GM18508 (cell line): Measurements from ENCODE around the gene PUDP.

ENCODE experiments used
- ATAC-seq: cut with Tn5 transposase; IDR thresholded peaks from one replicate; pipeline ENCODE4 v1.9.1; 2021; ENCODE audit warnings: moderate number of reproducible peaks; ENCODE audit not compliant: insufficient read depth, unreplicated experiment

The PUDP gene

DNA sequence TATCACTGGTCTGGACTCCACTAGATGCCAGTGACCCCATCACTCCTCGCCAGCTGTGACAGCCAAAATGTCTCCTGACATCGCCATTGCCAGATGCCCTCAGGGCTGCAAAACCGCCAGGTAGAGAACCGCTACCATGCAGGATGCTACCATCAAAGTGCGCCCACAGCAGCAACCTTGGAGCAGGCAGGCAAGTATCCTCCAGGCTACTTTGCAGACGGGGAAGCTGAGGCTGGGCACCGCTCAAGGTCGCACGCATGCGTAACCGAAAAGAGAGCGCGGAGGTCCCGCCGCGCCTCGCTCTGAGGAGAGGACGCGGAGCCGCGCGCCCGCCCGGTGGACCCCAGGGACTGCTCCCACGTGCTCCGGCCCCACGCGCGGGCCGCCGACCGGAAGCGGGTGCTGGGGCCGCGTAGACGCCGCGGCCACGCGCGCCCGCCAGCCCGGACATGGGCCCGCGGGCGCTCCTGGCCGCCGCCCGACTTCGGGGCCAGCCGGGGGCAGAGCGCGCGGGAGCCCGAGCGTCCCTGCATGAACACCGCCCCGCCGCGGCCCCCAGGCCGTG, 458 bp downstream of the PUDP start, which contains the start of gene STS:
Gene STS (plus strand): TSS at position 300 of the 565 bp plus-strand sequence. CDS start 105,488 bp downstream, outside the sequence.
- ATAC-seq = peak; percentile 20

DNA sequence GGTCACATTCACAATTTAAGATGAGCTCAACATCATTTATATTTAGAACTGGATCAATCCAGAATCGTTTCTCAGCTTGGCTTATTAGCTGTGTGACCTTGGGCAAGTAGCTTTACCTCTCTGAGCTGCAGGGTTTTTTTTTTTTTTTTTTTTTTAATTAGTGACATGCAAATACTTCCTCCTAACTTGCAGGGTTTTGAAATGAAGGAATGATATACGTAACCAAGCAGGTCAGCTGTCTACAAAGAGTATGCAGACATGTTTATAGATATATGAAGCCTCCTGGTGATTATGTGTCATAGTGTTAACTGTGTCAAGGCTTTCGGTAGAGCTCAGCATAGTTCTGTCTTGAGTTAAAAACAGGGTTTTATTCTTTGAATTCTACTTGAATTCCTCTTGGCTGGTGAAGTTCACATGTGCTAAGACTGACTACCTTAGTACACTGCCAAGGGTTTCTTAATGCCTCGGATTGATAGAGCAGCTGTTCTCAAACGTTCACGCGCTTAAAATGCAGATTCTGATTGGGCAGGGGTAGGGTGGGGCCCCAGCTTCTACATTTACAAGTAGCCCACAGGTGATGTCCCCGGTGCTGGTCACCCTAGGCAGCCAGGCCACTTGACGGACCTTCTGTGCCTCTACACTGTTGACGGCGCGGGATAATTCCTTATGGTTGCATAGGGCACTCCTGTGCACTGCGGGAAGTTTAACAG, 1.1 kb downstream of the PUDP start:
- peak; percentile 13 for ATAC-seq

DNA sequence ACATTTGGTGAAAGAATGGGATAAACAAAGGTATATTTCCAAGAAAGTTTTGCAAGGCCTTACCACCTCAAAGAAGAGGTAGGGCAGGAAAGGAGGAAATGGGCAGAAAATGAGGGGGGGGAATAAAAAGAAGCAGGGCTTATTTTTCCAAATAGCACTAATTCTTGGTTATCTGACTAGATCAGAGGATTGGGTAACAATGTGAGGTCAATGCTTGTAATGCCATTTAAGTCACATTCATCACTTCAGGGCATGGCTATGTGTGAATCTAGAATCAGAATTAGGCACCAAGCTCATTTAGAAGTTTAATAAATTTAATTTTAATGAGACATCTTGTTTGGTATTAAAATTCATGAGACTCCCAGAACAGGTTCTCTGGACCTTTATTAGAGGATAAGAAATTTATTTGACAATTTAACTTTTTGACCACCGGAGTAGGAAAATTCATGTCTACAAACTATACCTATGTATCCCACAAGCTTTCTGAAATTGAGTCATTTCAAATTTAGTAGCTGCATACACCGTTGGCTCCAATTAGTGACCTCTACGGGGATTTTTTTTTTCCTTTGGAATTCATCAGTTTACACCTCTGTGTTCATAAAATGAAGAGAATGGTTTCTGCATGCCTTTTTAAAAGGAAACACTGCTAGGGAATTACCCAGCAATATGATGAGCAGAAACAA, 1.8 kb downstream of the PUDP start:
- no peak for ATAC-seq

DNA sequence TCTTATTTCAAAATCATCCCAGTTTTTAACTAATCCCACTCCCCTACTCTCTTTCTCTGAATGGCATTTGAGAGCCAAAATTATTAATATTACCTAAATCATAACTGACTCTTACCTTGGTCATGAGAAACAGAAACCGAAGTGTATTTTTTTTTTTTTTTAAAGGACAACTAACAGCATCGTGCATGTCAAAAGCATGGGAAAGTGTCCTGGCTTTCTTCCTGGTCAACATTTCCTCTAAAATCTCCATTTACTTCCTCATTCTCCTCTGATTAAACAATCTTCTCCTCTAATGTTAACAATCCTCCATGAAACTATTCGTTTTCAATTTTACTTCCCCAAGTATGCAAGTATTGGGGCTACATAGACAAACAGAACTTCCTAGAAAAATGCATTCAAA, 2.5 kb downstream of the PUDP start:
- no peak for ATAC-seq

DNA sequence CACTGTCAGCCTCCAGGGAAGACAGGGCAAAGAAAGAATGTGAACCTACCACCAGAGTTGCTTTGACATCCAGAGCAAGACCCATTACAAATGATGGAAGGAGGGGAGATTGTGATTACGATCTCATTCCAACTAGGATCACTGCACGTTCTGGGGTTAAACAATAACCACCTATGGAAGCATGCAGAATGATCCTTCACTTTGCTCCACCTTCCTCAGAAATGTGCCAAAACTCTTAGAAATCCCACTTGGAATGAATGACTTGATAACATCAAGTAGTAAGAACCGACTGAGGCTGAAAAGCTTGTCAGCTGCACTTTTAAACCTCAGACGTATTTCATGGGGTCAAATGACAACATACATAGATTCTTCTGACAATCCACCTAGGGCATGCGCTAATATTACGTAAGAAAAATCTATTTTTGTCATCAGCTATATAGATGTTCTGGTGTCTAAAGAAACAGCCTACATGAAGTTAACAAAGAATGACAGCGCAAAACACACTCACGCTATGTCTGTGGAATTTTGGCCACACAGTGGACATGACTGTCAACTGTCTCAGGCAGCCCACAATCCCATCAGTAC, 3.9 kb downstream of the PUDP start:
- ATAC-seq = no peak

DNA sequence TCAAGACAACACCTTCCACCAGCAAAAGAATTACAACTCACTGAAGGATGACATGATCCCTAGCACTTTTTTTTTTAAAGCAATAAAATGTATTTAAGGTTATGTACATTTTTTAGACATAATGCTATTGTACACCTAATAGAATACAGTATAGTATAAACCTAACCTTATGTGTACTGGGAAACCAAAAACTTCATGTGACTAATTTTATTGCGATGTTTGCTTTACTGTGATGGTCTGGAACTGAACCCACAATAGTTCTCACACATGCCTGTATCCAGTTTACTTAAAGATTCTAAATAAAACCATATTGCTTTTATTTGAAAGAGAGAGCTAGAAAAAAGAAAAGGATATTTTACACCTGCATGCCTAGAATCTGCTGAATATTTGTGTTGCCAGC, 4.9 kb downstream of the PUDP start:
- no peak for ATAC-seq

DNA sequence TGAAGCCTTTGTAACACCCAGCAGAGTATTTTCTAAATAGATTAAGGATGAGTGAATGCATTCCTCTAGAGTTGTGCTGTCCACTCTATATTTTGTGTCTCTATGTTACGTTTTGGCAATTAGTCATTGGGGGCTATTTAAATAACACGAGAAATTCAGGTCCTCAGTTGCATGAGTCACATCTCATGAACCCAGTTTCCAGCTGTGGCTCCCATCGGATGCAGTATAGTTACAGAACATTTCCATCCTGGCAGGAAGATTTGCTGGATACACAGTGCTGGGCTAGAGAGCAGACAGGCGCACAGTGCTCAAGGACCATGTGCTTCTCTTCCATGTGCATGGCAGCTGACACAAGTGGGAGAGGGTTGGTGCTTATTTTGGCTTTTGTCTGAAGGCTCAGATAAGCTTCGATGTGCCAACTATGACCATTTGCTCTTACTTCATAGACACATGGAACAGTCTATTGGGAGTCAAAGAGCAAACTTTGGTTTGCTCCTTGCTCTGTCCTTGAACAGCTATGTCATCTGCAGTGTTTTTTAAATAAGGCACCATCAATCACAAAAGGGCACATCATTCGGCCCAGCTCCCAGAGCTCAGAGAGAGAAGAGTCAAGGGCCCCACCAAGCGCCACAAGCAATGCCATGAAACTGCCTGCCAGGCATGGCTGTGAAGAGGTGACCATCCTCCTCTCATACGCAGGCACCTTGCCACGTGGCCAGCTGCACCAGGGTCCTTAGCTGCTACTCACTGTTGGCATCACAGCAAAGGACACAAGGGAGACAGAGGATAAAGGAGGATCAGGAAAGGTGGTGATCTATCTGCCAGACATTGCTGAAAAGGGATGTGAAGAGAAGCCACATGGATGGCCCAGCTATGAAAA, 8.5 kb downstream of the PUDP start:
- no peak for ATAC-seq

DNA sequence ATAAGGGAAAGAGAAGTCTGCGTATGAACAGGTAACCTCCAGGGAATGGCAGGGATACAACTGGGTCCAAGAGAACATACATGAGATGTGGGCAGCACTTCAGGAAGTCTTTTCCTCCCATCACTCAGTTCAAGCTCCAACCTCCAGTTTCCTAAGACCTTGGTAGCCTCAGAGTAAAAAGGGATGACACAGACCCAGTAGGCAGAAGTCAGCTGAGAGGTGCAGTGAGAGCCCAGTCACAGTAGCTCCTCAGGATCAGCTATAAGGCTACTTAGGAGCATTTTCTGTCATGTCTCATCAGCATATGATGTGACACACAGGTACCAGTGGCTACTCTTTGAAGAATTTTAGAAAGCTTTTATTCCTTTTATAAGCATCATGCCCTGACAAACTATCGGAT, 13.0 kb downstream of the PUDP start:
- no peak for ATAC-seq

DNA sequence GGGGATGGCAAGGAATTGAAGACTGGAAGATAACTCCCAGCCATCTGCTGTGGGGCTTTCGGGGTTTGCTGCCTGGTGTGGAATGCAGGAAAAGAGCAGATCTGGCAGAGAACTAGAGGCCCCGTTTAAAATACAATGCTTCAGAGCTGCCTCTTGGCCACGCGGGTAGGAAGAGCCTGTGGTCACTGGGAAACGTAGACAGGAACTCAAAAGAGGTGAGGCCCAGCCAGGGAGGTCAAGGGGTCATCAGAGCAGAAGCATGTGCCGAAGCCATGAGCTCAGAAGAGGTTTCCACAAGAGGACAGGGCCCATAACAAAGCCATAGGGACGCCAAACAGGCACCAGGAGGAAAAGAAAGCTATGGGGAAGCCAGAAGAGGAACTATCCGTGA, 14.9 kb downstream of the PUDP start:
- no peak for ATAC-seq

DNA sequence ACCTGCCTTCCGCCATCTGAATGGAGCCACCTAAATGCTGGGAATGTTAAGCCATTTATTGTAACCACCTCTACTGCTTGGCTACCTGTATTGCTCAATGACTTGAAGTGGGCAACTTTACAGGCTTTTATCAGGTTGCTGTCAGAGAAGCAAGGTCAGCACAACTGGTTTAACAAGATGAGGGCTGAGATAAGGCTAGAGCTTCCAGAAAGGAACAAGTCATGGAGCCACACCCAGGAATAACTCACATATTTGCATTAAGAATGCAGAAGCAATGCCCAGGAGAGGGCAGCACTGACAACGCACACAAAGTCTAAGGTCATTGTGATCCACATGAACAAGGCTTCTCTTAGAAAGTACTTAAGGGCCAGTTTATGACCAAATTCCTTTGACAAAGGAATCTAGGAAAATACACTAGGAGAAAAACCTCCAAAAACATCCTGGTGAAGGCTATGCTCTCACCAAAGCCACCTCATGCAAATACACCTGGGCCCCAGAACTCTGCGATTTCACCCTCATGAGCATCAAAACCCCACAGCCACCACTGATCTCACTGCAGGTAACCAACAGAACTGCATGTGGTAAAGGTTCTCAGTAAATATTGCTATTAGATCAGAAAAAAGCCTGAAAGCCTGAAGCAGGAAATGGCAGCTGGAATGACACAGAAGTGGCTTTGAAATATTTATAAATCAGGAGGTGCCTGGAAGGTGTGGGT, 15.5 kb downstream of the PUDP start:
- ATAC-seq = peak; percentile 73

DNA sequence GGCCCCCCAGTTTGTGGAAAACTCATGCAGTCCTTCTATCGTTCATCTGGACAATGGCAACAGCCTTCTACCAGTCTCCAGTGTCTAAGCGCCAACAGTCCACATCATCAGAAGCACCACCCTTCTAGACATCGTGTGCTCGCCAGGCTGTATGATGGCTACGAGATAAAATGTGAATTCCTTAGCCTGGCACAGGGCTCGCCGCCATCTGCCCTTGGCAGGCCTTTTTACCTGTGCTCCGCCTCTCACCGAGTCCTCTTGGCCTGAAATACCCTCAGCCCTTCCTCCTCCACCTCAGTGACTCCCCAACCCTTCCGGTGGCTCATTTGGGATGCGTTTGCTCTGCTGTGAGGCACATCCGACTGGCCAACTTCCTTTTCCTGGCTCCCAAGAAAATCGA, 16.3 kb downstream of the PUDP start:
- ATAC-seq = no peak

DNA sequence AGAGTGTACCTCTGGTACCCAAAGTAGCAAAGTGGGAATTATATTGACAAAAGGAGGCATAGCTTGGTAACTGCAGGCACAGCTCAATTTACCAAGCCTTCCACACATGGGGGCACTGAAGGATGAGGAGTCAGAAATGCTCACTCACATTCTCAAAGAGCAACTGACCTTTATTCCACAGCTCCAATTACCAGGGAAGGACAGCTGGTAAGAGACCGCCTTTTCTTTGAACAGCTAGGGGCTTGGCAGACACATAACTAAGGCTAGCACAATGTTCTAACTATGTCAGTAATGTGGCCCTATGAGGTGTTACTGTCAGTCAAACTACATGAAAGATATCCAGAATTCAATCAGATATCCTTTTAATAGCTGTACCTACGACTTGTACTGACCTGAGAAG, 20.9 kb downstream of the PUDP start:
- ATAC-seq = no peak

DNA sequence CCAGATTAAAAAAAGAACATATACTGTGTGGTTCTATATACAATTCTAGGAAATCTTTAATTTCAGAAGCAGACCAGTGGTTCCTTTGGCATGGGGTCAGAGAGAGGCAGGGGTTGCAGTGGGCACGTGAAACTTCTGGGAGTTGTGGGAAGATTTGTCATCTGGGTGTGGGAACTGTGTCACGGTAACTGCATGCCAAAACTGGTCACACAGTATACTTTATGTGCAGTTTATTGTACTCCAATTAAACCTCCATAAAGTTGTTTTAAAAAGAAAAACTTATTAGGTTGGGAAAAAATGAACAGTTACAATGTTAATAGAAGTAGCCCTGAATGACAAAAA, 27.1 kb downstream of the PUDP start:
- ATAC-seq = no peak

DNA sequence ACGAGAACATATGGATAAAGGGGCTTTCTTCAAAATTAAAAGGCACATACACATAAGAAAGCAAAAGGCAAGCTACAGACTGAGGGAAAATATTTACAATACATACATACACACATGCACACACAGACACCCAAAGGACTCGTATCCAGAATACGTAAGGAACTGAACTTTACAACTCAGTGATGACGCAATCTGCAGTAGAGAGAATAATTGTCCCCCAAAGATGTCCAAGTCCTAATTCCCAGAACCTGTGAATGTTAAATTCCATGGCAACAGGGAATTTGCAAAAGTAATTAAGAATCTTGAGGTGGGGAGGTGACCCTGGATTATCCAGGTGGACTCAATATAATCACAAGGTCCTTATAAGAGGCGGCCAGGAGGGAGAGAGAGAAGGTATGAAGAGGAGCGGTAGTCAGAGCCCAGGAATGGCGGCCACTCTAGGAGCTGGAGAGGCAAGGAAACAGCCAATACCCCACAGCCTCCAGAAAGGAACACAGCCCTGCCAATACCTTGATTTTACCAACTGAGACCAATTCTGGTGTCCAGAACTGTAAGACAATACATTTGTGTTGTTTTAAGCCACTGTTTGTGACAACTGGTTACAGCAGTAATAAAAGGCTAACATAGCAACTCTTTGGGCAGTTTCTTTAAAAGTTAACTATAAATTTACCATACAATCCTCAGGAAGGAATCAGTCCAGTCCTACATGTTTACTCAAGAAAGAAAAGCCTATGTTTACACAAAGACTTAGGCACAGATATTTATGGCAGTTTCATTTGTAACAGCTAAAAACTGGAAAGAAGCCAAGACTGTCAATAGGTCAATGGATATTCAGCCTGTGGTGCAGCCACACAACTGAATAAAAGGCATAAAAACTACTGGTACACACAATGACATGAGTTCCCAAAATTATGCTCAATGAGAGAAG, 27.7 kb downstream of the PUDP start:
- ATAC-seq = no peak

DNA sequence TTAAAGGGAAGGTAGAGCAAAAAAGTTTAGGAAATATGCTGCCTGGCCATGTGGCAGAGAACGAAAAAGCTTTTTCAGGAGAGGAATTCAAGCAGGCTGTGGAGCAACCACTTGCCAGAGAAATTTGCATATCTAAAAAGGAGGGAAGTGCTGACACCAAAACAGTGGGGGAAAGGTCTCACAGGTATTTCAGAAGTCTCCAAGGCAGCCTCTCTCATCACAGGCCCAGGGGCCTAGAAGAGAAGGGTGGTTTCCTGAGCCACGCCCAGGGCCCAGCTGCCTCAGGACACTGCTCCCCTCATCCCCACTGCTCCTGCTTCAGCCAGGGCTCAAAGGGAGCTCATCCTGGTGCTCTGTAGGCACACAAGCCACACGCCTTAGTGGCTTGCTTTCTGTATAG, 30.4 kb downstream of the PUDP start:
- no peak for ATAC-seq

DNA sequence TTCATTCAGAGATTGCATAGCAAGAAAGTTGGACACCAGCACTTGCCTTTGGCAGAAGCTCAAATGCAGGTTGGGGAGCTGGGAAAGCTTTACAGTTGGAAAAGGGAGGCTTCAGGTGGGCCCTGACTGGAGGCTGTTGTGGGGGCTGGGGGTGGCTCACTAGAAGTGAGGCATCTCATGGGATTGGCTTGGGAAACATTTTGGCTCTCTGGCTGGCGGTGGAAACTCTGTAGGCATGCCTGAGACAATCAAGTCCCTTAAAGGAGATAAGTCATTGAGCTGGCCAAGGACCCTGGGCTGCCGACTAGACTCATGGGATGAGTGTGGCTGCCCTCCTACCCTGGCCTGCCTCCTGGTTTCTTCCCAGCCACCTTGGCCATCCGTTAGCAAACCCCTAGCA, 31.9 kb downstream of the PUDP start:
- ATAC-seq = no peak

DNA sequence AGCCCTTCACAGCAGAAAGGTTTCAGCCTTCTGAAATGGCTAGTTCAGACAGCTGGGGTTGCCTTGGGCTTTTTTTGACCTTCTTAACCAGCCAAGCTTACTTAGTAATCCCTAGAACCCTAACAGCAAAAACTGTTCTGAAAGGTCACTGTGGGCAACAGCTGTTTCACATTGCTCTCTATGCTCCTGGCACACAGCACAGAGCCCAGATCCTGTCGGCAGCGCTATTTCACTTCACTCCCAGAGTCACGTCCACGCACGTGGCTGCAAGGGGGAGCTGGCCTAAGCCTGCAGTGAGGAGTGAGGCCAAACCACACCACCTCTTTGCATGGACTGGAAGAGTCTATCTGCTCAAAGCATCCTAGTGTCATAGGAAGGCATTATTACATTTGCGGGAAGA, 32.4 kb downstream of the PUDP start:
- peak; percentile 76 for ATAC-seq

DNA sequence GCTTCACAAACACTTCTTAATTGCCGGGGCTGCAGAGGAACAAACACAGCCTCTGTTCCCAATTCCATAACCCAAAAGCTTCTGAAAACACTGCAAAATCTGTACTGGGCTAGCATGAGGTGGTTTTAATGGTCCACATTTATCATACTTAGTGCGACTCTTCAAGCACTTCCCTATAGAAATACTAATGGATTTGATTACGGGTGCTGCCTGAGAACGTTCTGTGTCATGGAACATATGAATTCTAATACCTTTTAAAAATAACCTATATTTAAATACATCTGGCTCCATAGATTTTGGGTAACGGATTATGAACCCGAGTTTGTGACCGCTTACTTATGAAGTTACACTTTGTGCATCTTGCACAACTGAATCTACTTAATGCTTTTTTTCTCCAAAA, 35.9 kb downstream of the PUDP start:
- no peak for ATAC-seq

DNA sequence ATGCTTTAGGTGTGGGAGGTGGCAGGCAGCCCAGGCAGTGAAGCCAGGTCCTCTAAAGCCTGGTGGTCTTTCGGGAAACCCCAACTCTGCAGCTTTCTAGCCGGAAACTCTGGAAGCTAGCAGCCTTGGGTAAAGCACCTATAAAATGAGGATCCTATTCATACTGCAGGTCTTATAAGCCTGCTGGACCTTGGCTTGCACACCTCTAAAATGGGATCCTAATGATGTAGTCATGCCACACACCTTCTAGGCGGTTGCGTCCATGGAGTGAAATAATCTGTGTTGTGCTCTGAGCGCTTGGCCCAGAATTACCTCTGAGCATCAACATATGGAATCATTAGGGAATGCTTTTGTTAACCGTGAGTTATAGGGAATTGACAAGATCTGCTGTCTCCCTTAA, 36.4 kb downstream of the PUDP start:
- ATAC-seq = no peak
